Tibial nerve (tissue), 4 donors: Measurements from ENCODE around the gene GPR158. TPM values are rescaled to one million over a fixed set of nuclear protein-coding genes. Genes with fewer than 3 reads are reported as not detected.
"Not testable (repeated sequence)": the region's sequence is repeated elsewhere in the genome, so short reads cannot be mapped to it uniquely, and the experiment has no call there.

Experiments used
- DNase-seq, 2 donors: peaks; one replicate each; pipeline ENCODE4 v3.0.0-alpha.2; 2019; ENCODE audit warnings: low spot score in 2 of 2
- H3K27ac ChIP-seq, 4 donors: fragments of 200-600 bp; sonication (generic) in 3 of 4; one replicate each; pipeline ENCODE4 v1.5.1; 2017 to 2019; ENCODE audit warnings: mild to moderate bottlenecking in 1 of 4
- H3K27me3 ChIP-seq, 2 donors: fragments of 200-600 bp; sonication (generic) in 1 of 2; one replicate each; pipeline versions ENCODE4 v1.5.1 to v1.6.0; 2017 to 2019
- H3K36me3 ChIP-seq, 3 donors: fragments of 200-600 bp; sonication (generic); one replicate each; pipeline ENCODE4 v1.5.1; 2018 to 2019
- H3K4me1 ChIP-seq, 4 donors: fragments of 200-600 bp; sonication (generic) in 3 of 4; one replicate each; pipeline ENCODE4 v1.5.1; 2017 to 2019
- H3K4me3 ChIP-seq, 4 donors: fragments of 200-600 bp; sonication (generic) in 3 of 4; one replicate each; pipeline ENCODE4 v1.5.1; 2017 to 2019; ENCODE audit warnings: mild to moderate bottlenecking in 1 of 4, moderate library complexity in 1 of 4
- H3K9me3 ChIP-seq, 4 donors: fragments of 200-600 bp; sonication (generic) in 3 of 4; one replicate each; pipeline ENCODE4 v1.5.1; 2017 to 2019
- CTCF ChIP-seq, 5 experiments: fragments of 200-600 bp in 3 of 5; fragments of 450-650 bp in 2 of 5; sonication (generic) in 3 of 5; IDR thresholded peaks; one replicate each; pipeline ENCODE4 v1.5.1; 2016 to 2019; ENCODE audit warnings: antibody characterized with exemption in 5 of 5, mild to moderate bottlenecking in 3 of 5, moderate library complexity in 2 of 5
- EP300 ChIP-seq, 2 donors: sonication (generic); formaldehyde crosslinking; IDR thresholded peaks; one replicate each; pipeline ENCODE4 v1.6.1; 2017; ENCODE audit warnings: antibody characterized with exemption in 2 of 2, mild to moderate bottlenecking in 1 of 2
- POLR2A ChIP-seq, 2 donors: fragments of 450-650 bp; IDR thresholded peaks; one replicate each; pipeline ENCODE4 v1.6.1; 2017; ENCODE audit warnings: antibody characterized with exemption in 2 of 2, mild to moderate bottlenecking in 2 of 2, moderate library complexity in 2 of 2
- WGBS, 2 donors: methylation state at CpG; one replicate each; pipeline ENCODE4 v1.1.5; 2018; 5-methylcytosine and 5-hydroxymethylcytosine counted together
- total RNA-seq, 4 donors: library from RNA; depleted of rRNA; stranded (reverse); fragments of >200 nt; gene quantifications; one replicate each; pipeline ENCODE4 v1.1.0, GENCODE V29; 2016

The GPR158 gene
- total RNA-seq, 4 donors from 2014 or later, result under 0.01 to 0.39 (median under 0.01) TPM

GRCh38 chr10:25328361-25328760, 153.6 kb downstream of the GPR158 start:
- Histone ChIP-seq H3K4me1 (no peaks in the 10 kb centered on the region), H3K9me3 (peaks cover 0 to 9% (median 0%) of the 10 kb centered on the region in 4 donors), H3K36me3 (no peaks in the 10 kb centered on the region), H3K4me3 (no peak overlapping the region), H3K27ac (no peak overlapping the region), H3K27me3 (no peaks in the 10 kb centered on the region)
- TF ChIP-seq CTCF (IDR thresholded peaks at IDR 0.05) (no peak), POLR2A (IDR thresholded peaks at IDR 0.05) (no peak), EP300 (IDR thresholded peaks at IDR 0.05) (no peak)
- DNase-seq, result no peak
- WGBS, 2 donors, result 92 to 99% methylated on average over 3 of the region's 3 CpGs

- DNase-seq, H3K4me1 ChIP-seq, H3K27ac ChIP-seq, H3K4me3 ChIP-seq, H3K9me3 ChIP-seq, H3K27me3 ChIP-seq, H3K36me3 ChIP-seq: not testable (repeated sequence)
- 93% methylated on average over 5 of the region's 5 CpGs for WGBS, 2 donors
These were observed 154.8 kb downstream of the GPR158 start for GRCh38 chr10:25329587-25329986.

GRCh38 chr10:25334445-25334844, 159.6 kb downstream of the GPR158 start:
- Histone ChIP-seq H3K4me1 (no peaks in the 10 kb centered on the region), H3K36me3 (no peaks in the 10 kb centered on the region), H3K27ac (no peak overlapping the region), H3K27me3 (no peaks in the 10 kb centered on the region), H3K9me3 (no peaks in the 10 kb centered on the region), H3K4me3 (no peak overlapping the region)
- TF ChIP-seq CTCF (IDR thresholded peaks at IDR 0.05), result no peak
- TF ChIP-seq EP300 (IDR thresholded peaks at IDR 0.05), result no peak
- TF ChIP-seq POLR2A (IDR thresholded peaks at IDR 0.05), result no peak
- WGBS, 2 donors, result 93 to 96% methylated on average over 2 of the region's 2 CpGs
- no peak for DNase-seq

- no peak overlapping the region for H3K27ac ChIP-seq
- no peaks in the 10 kb centered on the region for H3K27me3 ChIP-seq
- no peaks in the 10 kb centered on the region for H3K36me3 ChIP-seq
- TF ChIP-seq POLR2A (IDR thresholded peaks at IDR 0.05), result no peak
- no peak for TF ChIP-seq EP300 (IDR thresholded peaks at IDR 0.05)
- no peak for TF ChIP-seq CTCF (IDR thresholded peaks at IDR 0.05)
- no peak overlapping the region for H3K4me3 ChIP-seq
- DNase-seq, result no peak
- no peaks in the 10 kb centered on the region for H3K4me1 ChIP-seq
- no peaks in the 10 kb centered on the region for H3K9me3 ChIP-seq
These were observed 161.5 kb downstream of the GPR158 start for GRCh38 chr10:25336330-25336729.

GRCh38 chr10:25338271-25338670, 163.5 kb downstream of the GPR158 start:
- no peaks in the 10 kb centered on the region for H3K27me3 ChIP-seq
- H3K4me3 ChIP-seq, result no peak overlapping the region
- 86 to 96% methylated on average over 12 of the region's 12 CpGs for WGBS, 2 donors
- no peak for DNase-seq
- TF ChIP-seq EP300 (IDR thresholded peaks at IDR 0.05), result no peak
- no peak for TF ChIP-seq CTCF (IDR thresholded peaks at IDR 0.05)
- TF ChIP-seq POLR2A (IDR thresholded peaks at IDR 0.05), result no peak
- no peak overlapping the region for H3K27ac ChIP-seq
- no peaks in the 10 kb centered on the region for H3K36me3 ChIP-seq
- H3K4me1 ChIP-seq, result no peaks in the 10 kb centered on the region
- no peaks in the 10 kb centered on the region for H3K9me3 ChIP-seq

GRCh38 chr10:25339966-25340365, 165.2 kb downstream of the GPR158 start:
- TF ChIP-seq POLR2A (IDR thresholded peaks at IDR 0.05) (no peak), EP300 (IDR thresholded peaks at IDR 0.05) (no peak), CTCF (IDR thresholded peaks at IDR 0.05) (no peak)
- no peaks in the 10 kb centered on the region for H3K9me3 ChIP-seq
- H3K36me3 ChIP-seq, result no peaks in the 10 kb centered on the region
- DNase-seq, result no peak
- H3K4me3 ChIP-seq, result no peak overlapping the region
- 49 to 56% methylated on average over 1 of the region's 1 CpG for WGBS, 2 donors
- no peak overlapping the region for H3K27ac ChIP-seq
- no peaks in the 10 kb centered on the region for H3K27me3 ChIP-seq
- no peaks in the 10 kb centered on the region for H3K4me1 ChIP-seq
